ENCODE measurements around the gene UBR3.

Gene UBR3

GRCh38 chr2:169965495-169965894 is 138.2 kb downstream of the UBR3 start:
- no peak for TF ChIP-seq TAF1 (IDR thresholded peaks at IDR 0.05; ENCODE audit: borderline replicate concordance, insufficient read depth, low read length)
- TF ChIP-seq POLR2AphosphoS5 (IDR thresholded peaks at IDR 0.05; ENCODE audit: low read depth, low read length) = no peak
- TF ChIP-seq REST (IDR thresholded peaks at IDR 0.05; ENCODE audit: insufficient read depth in 1 of 2, low read depth in 2 of 2, low read length in 2 of 2) = no peak

GRCh38 chr2:169966454-169966853 is 139.2 kb downstream of the UBR3 start:
- TF ChIP-seq TAF1 (IDR thresholded peaks at IDR 0.05; ENCODE audit: borderline replicate concordance, insufficient read depth, low read length) = no peak
- no peak for TF ChIP-seq REST (IDR thresholded peaks at IDR 0.05; ENCODE audit: insufficient read depth in 1 of 2, low read depth in 2 of 2, low read length in 2 of 2)
- no peak for TF ChIP-seq SIN3A (IDR thresholded peaks at IDR 0.05; ENCODE audit: borderline replicate concordance, insufficient read depth, low read length)

- TF ChIP-seq REST (IDR thresholded peaks at IDR 0.05; ENCODE audit: insufficient read depth in 1 of 2, low read depth in 2 of 2, low read length in 2 of 2) = no peak
- TF ChIP-seq TAF1 (IDR thresholded peaks at IDR 0.05; ENCODE audit: borderline replicate concordance, insufficient read depth, low read length) = no peak
- TF ChIP-seq SIN3A (IDR thresholded peaks at IDR 0.05; ENCODE audit: borderline replicate concordance, insufficient read depth, low read length) = no peak
- TF ChIP-seq FOXP2 (optimal IDR thresholded peaks at IDR 0.05; ENCODE audit: borderline replicate concordance, extremely low read depth, extremely low read length, insufficient read depth) = no peak
- TF ChIP-seq POLR2AphosphoS5 (IDR thresholded peaks at IDR 0.05; ENCODE audit: low read depth, low read length) = no peak
These were observed 141.5 kb downstream of the UBR3 start for GRCh38 chr2:169968743-169969142.

GRCh38 chr2:169975221-169975620 is 148.0 kb downstream of the UBR3 start:
- TF ChIP-seq FOXP2 (optimal IDR thresholded peaks at IDR 0.05; ENCODE audit: borderline replicate concordance, extremely low read depth, extremely low read length, insufficient read depth) = no peak
- no peak for TF ChIP-seq POLR2AphosphoS5 (IDR thresholded peaks at IDR 0.05; ENCODE audit: low read depth, low read length)
- no peak for TF ChIP-seq REST (IDR thresholded peaks at IDR 0.05; ENCODE audit: insufficient read depth in 1 of 2, low read depth in 2 of 2, low read length in 2 of 2)
- TF ChIP-seq TAF1 (IDR thresholded peaks at IDR 0.05; ENCODE audit: borderline replicate concordance, insufficient read depth, low read length) = no peak
- no peak for TF ChIP-seq SIN3A (IDR thresholded peaks at IDR 0.05; ENCODE audit: borderline replicate concordance, insufficient read depth, low read length)

GRCh38 chr2:169976335-169976851 is 149.1 kb downstream of the UBR3 start:
- no peak for TF ChIP-seq SIN3A (IDR thresholded peaks at IDR 0.05; ENCODE audit: borderline replicate concordance, insufficient read depth, low read length)
- TF ChIP-seq POLR2AphosphoS5 (IDR thresholded peaks at IDR 0.05; ENCODE audit: low read depth, low read length) = no peak
- no peak for TF ChIP-seq TAF1 (IDR thresholded peaks at IDR 0.05; ENCODE audit: borderline replicate concordance, insufficient read depth, low read length)
- TF ChIP-seq REST (IDR thresholded peaks at IDR 0.05; ENCODE audit: insufficient read depth in 1 of 2, low read depth in 2 of 2, low read length in 2 of 2) = no peak
- no peak for TF ChIP-seq FOXP2 (optimal IDR thresholded peaks at IDR 0.05; ENCODE audit: borderline replicate concordance, extremely low read depth, extremely low read length, insufficient read depth)

Measured in PFSK-1 (cell line).